ENCODE measurements around the gene CD200R1L.

Gene CD200R1L

GRCh38 chr3:112786002-112786590, 60.6 kb downstream of the CD200R1L start:
- no peak for DNase-seq

GRCh38 chr3:112785321-112786001, 61.2 kb downstream of the CD200R1L start:
- no peak for DNase-seq

GRCh38 chr3:112782491-112782890, 64.2 kb downstream of the CD200R1L start:
- no peak for DNase-seq

- no peak for DNase-seq
Observed at GRCh38 chr3:112781599-112781998, 65.1 kb downstream of the CD200R1L start.

- no peak for DNase-seq
Observed at GRCh38 chr3:112779558-112780480, 66.8 kb downstream of the CD200R1L start.

- no peak for DNase-seq
Observed at GRCh38 chr3:112779011-112779410, 67.7 kb downstream of the CD200R1L start.

GRCh38 chr3:112778353-112778948, 68.2 kb downstream of the CD200R1L start:
- DNase-seq: no peak

- DNase-seq: no peak
Observed at GRCh38 chr3:112777811-112778210, 68.9 kb downstream of the CD200R1L start.

- DNase-seq: no peak
Observed at GRCh38 chr3:112776836-112777235, 69.8 kb downstream of the CD200R1L start.

GRCh38 chr3:112776000-112776399, 70.7 kb downstream of the CD200R1L start:
- no peak for DNase-seq

GRCh38 chr3:112775011-112775742, 71.5 kb downstream of the CD200R1L start:
- DNase-seq: no peak

GRCh38 chr3:112774293-112774926, 72.3 kb downstream of the CD200R1L start:
- DNase-seq: no peak

- no peak for DNase-seq
Observed at GRCh38 chr3:112773864-112774263, 72.8 kb downstream of the CD200R1L start.

- DNase-seq: no peak
Observed at GRCh38 chr3:112770951-112771350, 75.7 kb downstream of the CD200R1L start.

GRCh38 chr3:112770032-112770626, 76.5 kb downstream of the CD200R1L start:
- DNase-seq: no peak

GRCh38 chr3:112769286-112769978, 77.2 kb downstream of the CD200R1L start:
- DNase-seq: no peak

- DNase-seq: no peak
Observed at GRCh38 chr3:112767777-112768176, 78.9 kb downstream of the CD200R1L start.

GRCh38 chr3:112767177-112767576, 79.5 kb downstream of the CD200R1L start:
- no peak for DNase-seq

Measured in effector CD8-positive, alpha-beta T cell (primary cell).